Osteoblast (primary cell): ENCODE data around the gene TMC4. TPM values are rescaled to one million over a fixed set of nuclear protein-coding genes. Genes with fewer than 3 reads are reported as not detected.
"Not testable (repeated sequence)": the region's sequence is repeated elsewhere in the genome, so short reads cannot be mapped to it uniquely, and the experiment has no call there.

Source experiments
- DNase-seq: peaks from one replicate; pipeline ENCODE4 v3.0.0; 2011; ENCODE audit warnings: low spot score, mixed read lengths; ENCODE audit not compliant: insufficient read length; ENCODE audit errors: missing footprints
- H2AFZ ChIP-seq: 2 replicates; pipeline ENCODE4 v1.6.0; 2011; ENCODE audit warnings: mild to moderate bottlenecking, low read length
- H3K27ac ChIP-seq: 2 replicates; pipeline ENCODE4 v1.5.1; 2011; ENCODE audit warnings: mild to moderate bottlenecking, low read depth, low read length, moderate library complexity
- H3K27me3 ChIP-seq: 2 replicates; pipeline ENCODE4 v1.6.0; 2012; ENCODE audit warnings: mild to moderate bottlenecking, control low read depth, inconsistent platforms, low read length, moderate library complexity; ENCODE audit not compliant: insufficient read depth
- H3K36me3 ChIP-seq: 2 replicates; pipeline ENCODE4 v1.5.1; 2011; ENCODE audit warnings: mild to moderate bottlenecking, low read length, control low read depth, moderate library complexity; ENCODE audit not compliant: insufficient read depth
- H3K4me1 ChIP-seq: 2 replicates; pipeline ENCODE4 v1.5.1; 2011; ENCODE audit warnings: mild to moderate bottlenecking, low read length, control low read depth, moderate library complexity; ENCODE audit not compliant: insufficient read depth
- H3K4me2 ChIP-seq: 2 replicates; pipeline ENCODE4 v1.6.0; 2011; ENCODE audit warnings: mild to moderate bottlenecking, low read length; ENCODE audit not compliant: insufficient read depth
- H3K4me3 ChIP-seq: fragments of 200-600 bp; sonication (generic); 3 replicates; pipeline ENCODE4 v1.5.1; 2012; ENCODE audit warnings: mild to moderate bottlenecking, low read length, inconsistent platforms; ENCODE audit not compliant: insufficient read depth
- H3K79me2 ChIP-seq: 2 replicates; pipeline ENCODE4 v1.6.0; 2012; ENCODE audit warnings: mild to moderate bottlenecking, low read length, control low read depth, inconsistent platforms; ENCODE audit not compliant: insufficient read depth
- H3K9me3 ChIP-seq: 2 replicates; pipeline ENCODE4 v1.5.1; 2011; ENCODE audit warnings: low read depth, low read length, control low read depth
- H4K20me1 ChIP-seq: 2 replicates; pipeline ENCODE4 v1.6.0; 2012; ENCODE audit warnings: mild to moderate bottlenecking, low read length, control low read depth; ENCODE audit not compliant: insufficient read depth
- CTCF ChIP-seq: IDR thresholded peaks from 2 replicates; pipeline ENCODE4 v1.5.1; 2011; ENCODE audit warnings: mild to moderate bottlenecking, low read depth, low read length, moderate library complexity; ENCODE audit errors: extremely low read depth
- total RNA-seq: library from RNA; depleted of rRNA; stranded (reverse); fragments of >200 nt; gene quantifications from 2 replicates; pipeline ENCODE4 v1.2.3, GENCODE V29; 2012

The TMC4 gene, protein sequence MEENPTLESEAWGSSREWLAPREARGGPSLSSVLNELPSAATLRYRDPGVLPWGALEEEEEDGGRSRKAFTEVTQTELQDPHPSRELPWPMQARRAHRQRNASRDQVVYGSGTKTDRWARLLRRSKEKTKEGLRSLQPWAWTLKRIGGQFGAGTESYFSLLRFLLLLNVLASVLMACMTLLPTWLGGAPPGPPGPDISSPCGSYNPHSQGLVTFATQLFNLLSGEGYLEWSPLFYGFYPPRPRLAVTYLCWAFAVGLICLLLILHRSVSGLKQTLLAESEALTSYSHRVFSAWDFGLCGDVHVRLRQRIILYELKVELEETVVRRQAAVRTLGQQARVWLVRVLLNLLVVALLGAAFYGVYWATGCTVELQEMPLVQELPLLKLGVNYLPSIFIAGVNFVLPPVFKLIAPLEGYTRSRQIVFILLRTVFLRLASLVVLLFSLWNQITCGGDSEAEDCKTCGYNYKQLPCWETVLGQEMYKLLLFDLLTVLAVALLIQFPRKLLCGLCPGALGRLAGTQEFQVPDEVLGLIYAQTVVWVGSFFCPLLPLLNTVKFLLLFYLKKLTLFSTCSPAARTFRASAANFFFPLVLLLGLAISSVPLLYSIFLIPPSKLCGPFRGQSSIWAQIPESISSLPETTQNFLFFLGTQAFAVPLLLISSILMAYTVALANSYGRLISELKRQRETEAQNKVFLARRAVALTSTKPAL
- 0.29 and 0.72 TPM in 2 replicates for total RNA-seq

GRCh38 chr19:54172471-54173358 is at the start of gene TMC4:
Gene TMC4, minus strand, starts transcription at chr19:54173160. Its CDS starts 43 bp downstream, at chr19:54173117.
- Histone ChIP-seq H3K27me3 (no peaks in the 10 kb centered on the region), H3K4me3 (no peak within 1 kb of the TSS), H3K36me3 (peaks cover 8% of the 10 kb centered on the region), H3K79me2 (no peaks in the 10 kb centered on the region), H3K4me2 (no peak within 1 kb of the TSS), H3K4me1 (peaks cover 2% of the 10 kb centered on the region), H2AFZ (no peak within 1 kb of the TSS), H4K20me1 (no peaks in the 10 kb centered on the region), H3K9me3 (no peaks in the 10 kb centered on the region), H3K27ac (no peak within 1 kb of the TSS)
- no peak for TF ChIP-seq CTCF
- peak; percentile 95 for DNase-seq

GRCh38 chr19:54221947-54222346 is 49.0 kb upstream of the TMC4 start:
- H3K4me1 ChIP-seq, H3K4me2 ChIP-seq, H3K27ac ChIP-seq, DNase-seq, H3K9me3 ChIP-seq, H3K27me3 ChIP-seq, H3K4me3 ChIP-seq, H3K36me3 ChIP-seq, H2AFZ ChIP-seq, H4K20me1 ChIP-seq, H3K79me2 ChIP-seq: not testable (repeated sequence)

DNA sequence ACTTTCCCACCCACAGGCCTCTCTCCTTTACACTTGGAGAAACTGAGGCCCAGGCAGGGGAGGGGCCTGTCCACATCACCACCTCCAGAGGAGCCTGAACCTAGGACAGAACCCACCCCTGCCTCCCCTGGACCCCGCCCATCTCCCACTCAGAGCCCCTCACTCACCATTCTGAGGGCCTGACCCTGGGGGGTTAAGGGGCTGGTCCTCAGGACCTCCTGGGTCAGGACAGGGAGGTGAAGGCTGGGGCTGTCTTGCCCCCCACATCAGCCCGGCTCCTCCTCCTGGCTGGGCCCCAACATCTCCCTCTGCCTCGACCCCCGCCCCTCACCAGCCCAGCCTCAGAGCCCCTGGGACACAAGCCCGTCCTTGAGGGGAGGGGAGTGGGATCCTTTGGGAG is 46.7 kb upstream of the TMC4 start:
- H3K36me3 ChIP-seq, H3K79me2 ChIP-seq, H3K4me1 ChIP-seq, H3K4me2 ChIP-seq, H2AFZ ChIP-seq, H3K9me3 ChIP-seq, H3K27me3 ChIP-seq, H3K4me3 ChIP-seq, H4K20me1 ChIP-seq, H3K27ac ChIP-seq: not testable (repeated sequence)
- DNase-seq, result peak; percentile 36

DNA sequence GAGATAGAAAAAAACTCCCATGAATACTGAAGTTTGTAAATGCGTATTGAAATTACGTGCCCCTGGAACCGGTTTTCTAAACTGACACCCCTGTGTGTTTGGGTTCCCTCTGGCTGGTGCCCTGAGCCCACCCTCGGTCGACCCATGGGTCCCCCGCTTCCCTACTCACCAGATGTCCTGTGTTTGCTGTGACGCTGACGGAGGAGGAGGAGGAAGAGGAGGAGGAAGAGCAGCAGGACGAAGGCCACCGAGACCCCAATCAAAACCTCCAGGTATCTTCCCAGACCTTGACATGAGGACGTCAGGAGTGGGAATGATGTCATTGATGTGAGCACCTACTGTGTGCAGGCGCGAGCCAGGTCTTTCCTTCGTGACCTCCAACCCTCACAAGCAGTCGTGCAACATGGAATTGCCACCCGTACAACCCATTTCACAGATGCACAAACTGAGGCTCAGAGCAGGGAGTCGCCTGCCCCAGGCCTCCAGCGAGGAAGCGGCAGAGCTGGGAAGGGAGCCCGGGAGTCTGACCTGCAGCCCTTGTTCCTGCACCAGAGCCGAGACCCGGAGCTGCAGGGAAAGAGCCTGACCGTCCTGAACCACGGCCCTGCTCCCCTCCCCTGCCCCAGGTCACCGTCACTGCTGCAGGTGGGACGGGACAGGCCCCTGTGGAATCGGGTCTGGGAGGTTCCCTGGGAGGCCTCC is 46.2 kb upstream of the TMC4 start:
- Histone ChIP-seq H3K4me2 (no peak overlapping the region), H2AFZ (no peak overlapping the region), H3K4me1 (no peaks in the 10 kb centered on the region), H4K20me1 (no peaks in the 10 kb centered on the region), H3K79me2 (no peaks in the 10 kb centered on the region), H3K27ac (no peak overlapping the region), H3K27me3 (no peaks in the 10 kb centered on the region), H3K36me3 (no peaks in the 10 kb centered on the region), H3K9me3 (no peaks in the 10 kb centered on the region), H3K4me3 (no peak overlapping the region)
- no peak for TF ChIP-seq CTCF
- DNase-seq, result peak; percentile 51
